HG03520 (cell line): ENCODE measurements around the gene ACO1.
"Not testable (repeated sequence)": the region's sequence is repeated elsewhere in the genome, so short reads cannot be mapped to it uniquely, and the experiment has no call there.

Experiments used
- ATAC-seq: cut with Tn5 transposase; IDR thresholded peaks from one replicate; pipeline ENCODE4 v1.9.1; 2021; ENCODE audit warnings: mild to moderate bottlenecking, moderate library complexity; ENCODE audit not compliant: unreplicated experiment

The ACO1 gene

DNA sequence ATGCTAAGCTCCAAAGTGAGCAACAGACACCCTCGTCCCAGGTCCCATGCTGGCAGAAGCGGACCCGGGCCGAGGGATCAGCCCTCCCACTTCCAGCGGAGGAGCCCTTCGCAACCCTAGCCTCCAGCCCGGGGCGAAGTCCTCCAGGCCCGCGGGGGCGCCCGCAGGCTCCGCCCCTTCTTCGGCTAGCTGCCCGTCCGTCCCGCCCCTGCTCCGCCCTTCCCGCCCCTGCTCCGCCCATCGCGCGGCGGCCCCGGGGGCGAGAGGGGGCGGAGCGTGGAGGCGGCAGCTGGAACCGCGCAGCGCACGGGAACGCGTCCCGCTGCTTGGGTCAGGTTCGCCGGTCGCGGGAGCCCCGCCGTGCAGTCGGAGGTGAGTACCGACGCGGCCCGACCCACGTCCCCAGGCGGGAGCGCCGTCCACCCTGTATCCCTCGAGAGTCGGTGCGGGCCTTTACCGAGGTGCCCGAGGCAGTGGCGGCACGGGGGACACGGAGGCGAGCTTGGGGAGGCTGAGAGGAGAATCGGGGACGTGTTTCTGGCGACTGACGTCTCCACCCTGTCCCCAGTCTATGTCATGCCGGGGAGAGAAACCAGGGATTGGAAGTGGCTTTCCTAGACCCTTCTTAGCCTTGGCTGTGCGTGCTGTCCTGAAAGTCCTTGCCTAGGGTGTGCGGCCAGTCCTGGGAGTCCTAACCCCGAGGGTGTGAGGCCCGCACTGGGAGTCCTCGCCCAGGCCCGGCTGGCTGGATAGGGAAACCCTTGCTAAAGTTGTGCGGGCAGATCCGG, at the start of gene ACO1:
Gene ACO1, plus strand, starts transcription at position 280 of the 788 bp plus-strand sequence. CDS start 20,864 bp downstream, outside the sequence.
- peak; percentile 96 for ATAC-seq

DNA sequence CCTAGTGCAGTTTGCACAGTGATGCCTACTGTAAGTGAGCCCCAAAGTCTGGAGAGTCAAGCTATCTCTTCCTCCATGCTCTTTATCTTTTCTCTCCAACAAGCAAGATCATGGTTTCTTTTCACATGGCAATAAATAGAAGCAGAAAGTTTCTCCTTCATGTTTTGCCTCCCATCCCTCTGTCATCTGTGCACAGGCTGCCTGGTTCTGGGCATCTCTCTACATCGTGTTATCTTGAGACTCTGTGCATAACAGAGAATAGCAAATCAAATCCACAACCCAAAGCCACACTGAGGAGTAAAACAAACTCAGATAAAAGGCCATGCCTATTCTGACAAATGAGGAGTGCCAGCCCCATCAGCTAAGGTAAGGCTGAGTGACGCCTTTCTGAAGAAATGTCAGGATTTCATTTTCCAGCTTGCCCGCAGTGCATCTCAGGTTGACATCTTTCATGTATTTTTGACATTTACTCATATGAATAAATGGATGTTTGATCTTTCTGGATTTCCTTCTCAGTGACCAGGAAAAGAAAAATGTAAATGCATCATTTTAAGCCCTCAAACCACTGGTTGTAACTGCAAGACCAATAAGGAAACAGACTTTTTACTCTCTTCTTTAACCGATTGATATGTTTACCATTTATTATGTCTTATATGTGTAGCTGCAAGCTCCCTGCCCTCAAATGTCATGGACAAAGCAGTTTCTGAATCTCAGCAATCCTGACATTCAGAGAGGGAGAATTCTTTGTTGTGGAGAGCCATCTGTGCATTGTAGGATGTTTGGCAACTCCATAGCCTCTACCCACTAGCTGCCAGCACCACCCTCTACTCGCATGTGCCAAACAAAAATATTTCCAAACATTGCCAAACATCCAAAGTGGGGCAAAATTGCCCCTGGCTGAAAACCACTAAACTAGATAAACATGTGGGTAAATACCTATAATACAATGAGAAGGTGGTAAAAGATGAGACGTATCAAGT, 49.2 kb upstream of the ACO1 start:
- ATAC-seq, result no peak

DNA sequence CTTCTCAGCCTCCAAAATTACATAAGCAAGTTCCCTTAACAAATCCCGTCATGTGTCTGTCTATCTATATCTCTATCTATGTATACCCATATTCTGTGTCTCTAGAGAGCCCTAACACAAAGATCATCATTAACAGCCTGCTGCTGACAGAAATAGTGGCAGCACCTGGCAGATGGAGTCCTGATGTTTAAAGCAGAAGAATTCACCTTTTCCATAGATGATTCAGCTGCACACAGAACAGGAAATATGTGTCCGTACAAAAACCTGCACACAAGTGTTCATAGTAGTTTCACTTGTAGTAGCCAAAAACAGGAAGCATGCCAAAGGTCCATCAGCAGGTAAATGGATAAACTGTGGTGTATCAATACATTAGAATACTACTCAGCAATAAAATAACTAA, 45.0 kb upstream of the ACO1 start:
- peak; percentile 80 for ATAC-seq

GRCh38 chr9:32340361-32340760, 44.1 kb upstream of the ACO1 start:
- ATAC-seq, result no peak

GRCh38 chr9:32344551-32345182, 39.8 kb upstream of the ACO1 start:
- ATAC-seq, result no peak

DNA sequence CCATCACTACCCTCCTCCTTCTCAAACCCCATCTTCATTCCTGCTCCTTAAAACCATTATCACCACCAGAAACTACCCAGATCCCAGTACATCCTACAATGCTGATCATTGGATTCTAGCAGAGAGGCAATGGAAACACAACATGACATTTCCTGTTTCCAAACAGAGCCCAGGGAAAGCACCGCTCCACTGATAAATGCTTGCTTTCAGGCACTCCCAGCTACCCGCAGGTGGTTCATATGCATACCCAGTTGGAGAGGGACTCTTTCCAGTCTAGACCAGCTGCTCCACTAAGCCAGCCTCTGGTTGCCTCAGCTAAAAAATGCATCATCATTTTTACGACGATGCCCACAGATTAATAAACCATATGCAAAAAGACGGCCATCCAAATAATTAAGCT, 39.2 kb upstream of the ACO1 start:
- no peak for ATAC-seq

- ATAC-seq, result no peak
Observed at GRCh38 chr9:32347571-32347970, 36.9 kb upstream of the ACO1 start.

GRCh38 chr9:32348106-32348695, 36.2 kb upstream of the ACO1 start:
- no peak for ATAC-seq

DNA sequence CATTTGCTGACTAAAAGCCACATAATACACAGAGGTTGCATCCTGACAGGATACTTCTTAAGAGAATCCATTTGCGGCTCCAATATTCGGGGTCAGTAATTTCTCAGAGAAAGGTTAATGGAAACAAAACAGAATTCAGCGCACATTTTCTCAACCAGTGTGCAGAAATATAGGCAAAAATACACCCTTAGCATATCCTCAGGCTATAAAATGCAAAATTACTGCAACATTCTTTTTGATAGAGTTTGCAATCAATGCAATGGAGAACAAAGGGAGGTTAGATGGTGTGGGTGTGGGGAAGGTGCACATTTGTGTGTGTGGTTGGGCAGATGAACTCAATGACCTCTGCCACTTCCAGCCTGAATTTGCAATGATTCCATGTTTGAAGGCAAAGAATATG, 35.4 kb upstream of the ACO1 start:
- ATAC-seq, result no peak

DNA sequence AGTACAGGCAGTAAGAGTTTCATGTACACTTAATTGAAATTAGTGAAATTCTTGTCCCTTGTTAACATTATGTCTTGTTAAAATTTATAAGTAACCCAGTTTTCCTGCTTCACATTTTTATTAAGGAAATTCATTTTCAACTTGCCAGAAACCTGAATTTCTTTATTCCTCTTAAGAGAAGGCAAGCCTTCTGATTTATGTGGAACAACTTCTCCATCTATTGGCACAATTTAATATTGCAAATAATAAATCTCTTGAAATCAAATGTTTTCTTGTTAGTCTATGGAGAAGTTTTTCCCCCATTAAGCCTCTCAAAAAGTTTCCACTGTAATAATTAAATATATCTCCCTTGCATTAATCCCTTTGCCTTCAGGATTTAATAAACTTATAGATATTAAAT, 33.8 kb upstream of the ACO1 start:
- no peak for ATAC-seq

GRCh38 chr9:32351845-32352244, 32.6 kb upstream of the ACO1 start:
- no peak for ATAC-seq

DNA sequence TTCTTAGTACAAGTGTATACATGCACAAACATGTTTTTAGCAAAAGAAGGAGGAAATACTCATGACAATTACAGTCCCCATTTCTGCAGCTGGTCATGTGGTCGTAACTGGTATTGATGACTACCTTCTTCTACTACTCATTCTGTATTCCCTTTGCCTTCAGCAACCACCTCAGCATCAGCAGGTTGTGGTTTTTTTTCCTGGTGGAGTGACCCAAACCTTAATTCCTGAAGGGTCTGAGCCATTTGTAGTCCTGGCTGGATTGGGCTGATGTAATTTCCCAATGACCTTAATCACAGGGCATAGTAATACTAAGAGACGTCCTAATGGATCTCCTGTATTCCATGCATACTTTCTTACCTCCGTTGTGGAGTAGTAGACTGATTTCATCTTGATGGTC, 31.0 kb upstream of the ACO1 start:
- ATAC-seq, result not testable (repeated sequence)

DNA sequence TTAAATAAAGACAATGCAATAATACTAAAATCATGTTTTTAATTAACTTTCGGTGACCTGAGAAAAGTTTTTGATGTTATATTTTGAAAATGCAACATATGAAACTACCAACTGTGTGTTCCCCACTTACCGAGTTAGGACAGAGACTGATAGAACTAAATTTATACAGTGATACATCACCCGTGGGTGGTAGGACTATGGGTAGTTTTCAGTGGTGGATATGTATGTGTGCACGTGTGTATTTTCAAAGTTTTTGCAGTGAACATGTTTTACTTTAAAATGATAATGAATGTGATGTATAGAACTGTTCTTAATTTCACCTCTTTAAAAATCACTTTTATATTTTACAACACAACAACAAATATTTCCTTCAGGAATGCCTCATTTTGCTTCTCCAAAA, 25.0 kb upstream of the ACO1 start:
- no peak for ATAC-seq

DNA sequence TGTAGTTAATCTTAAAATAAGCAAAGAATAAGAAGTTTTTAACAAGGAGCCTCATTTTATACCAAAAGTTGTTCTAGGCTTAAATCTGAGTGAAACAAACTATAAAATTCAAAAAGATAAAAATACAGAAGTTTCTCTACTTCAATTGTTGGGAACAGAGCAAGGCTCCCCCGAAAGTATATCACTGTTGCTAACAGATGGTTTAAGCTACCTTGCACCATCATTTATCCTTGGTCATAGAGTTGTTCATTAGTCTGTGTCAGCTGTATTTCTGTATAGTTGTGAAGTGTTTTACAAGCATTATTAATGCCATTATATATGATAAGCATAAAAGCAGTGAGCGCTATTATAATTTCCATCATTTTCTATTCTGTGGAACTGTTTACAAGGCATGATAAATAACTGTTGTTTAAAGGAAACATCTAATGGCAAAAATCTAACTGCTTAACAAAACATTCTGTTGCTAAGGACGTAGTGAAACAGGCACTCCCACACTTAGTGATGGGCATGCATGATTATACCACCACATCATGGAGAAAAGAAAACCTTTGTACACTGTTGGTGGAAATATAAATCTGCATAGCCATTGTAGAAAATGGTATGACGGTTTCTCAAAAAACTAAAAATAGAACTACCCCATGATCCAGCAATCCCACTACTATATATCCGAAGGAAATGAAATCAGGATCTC, 23.3 kb upstream of the ACO1 start:
- no peak for ATAC-seq

DNA sequence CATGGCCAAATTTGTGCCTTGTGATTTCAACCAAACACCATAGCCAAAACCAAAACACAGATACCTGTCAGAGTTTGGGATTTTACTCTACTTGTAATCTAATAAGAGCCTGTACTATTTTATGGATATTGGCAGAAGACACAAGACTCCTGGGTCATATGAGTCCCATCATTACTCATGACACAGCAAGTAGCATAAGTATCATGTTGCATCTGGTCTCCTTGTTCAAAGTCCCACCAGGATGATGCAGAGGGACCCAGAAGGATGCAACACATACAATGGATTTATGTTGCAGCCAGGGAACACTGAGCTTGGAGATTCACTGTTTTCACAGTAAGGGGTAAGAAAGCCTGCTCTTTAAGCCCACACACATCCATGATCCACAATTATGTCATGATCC, 13.2 kb upstream of the ACO1 start:
- ATAC-seq, result no peak

DNA sequence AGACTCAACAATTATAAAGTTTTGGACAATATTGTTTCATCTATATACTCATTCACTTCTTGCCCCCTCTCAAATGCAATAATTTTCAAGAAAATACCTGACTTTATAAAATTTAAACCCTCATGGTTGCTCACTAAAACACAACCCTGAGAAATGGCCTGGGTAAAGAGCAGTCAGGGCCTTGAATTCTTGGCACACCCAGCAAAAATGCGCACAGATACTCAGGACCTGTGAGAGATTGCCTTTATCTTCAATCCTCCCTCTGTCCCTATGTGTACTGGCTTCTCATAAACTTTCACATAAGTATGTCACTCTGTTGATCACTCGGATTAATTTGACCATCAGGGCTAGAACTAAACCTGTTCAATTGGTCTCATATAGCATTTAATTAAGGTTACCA, 12.8 kb upstream of the ACO1 start:
- ATAC-seq, result no peak

GRCh38 chr9:32376285-32376684, 8.2 kb upstream of the ACO1 start:
- no peak for ATAC-seq

DNA sequence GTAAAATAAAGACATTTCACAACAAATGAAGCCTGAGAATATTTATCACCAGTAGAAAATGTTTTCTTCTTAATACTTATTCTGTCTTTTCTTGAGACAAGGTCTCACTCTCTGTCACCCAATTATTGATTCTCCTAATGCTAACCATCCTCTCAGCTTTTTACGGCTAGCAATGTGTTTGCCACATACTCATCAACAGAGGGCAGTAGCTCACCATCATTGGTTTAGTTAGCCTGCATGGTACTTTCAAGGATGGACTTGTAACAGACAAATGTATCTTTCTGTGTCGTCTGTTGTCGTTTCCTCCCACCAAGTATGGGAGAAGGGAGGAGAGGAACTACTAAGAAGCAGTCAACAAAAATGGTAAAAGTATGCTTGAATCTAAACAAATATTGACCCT, 5.9 kb upstream of the ACO1 start:
- ATAC-seq, result peak; percentile 76

- ATAC-seq, result peak; percentile 79
Observed at GRCh38 chr9:32378993-32379729, 5.3 kb upstream of the ACO1 start.

- ATAC-seq, result no peak
Observed at GRCh38 chr9:32380944-32381343, 3.5 kb upstream of the ACO1 start.
